Immature natural killer cell (primary cell): ENCODE data around the gene AHNAK. TPM values are rescaled to one million over a fixed set of nuclear protein-coding genes. Genes with fewer than 3 reads are reported as not detected.

ENCODE experiments used
- DNase-seq, 3 donors: peaks; one replicate each; pipeline ENCODE4 v3.0.0; 2022; ENCODE audit warnings: mixed read lengths in 1 of 3
- H3K27ac Mint-ChIP-seq, 6 donors: one replicate each; pipeline ENCODE4 v1.8.0; 2020; ENCODE audit warnings: mixed read lengths in 6 of 6, mild to moderate bottlenecking in 5 of 6, inconsistent platforms in 4 of 6, moderate library complexity in 3 of 6
- H3K27me3 Mint-ChIP-seq, 3 donors: one replicate each; pipeline ENCODE4 v1.8.0; 2020 to 2021; ENCODE audit warnings: low read depth in 3 of 3, mild to moderate bottlenecking in 3 of 3, mixed read lengths in 3 of 3, moderate library complexity in 3 of 3, inconsistent platforms in 1 of 3
- H3K36me3 Mint-ChIP-seq, 3 donors: one replicate each; pipeline ENCODE4 v1.8.0; 2020; ENCODE audit warnings: mixed read lengths in 3 of 3, inconsistent platforms in 2 of 3, mild to moderate bottlenecking in 2 of 3
- H3K4me1 Mint-ChIP-seq, 2 donors: one replicate each; pipeline ENCODE4 v1.8.0; 2020; ENCODE audit warnings: inconsistent platforms in 2 of 2, mild to moderate bottlenecking in 2 of 2, mixed read lengths in 2 of 2, moderate library complexity in 1 of 2
- H3K4me3 Mint-ChIP-seq, 5 donors: one replicate each; pipeline ENCODE4 v1.8.0; 2020; ENCODE audit warnings: mild to moderate bottlenecking in 5 of 5, mixed read lengths in 5 of 5, inconsistent platforms in 3 of 5, moderate library complexity in 3 of 5
- H3K9me3 Mint-ChIP-seq, 6 donors: one replicate each; pipeline ENCODE4 v1.8.0; 2020; ENCODE audit warnings: mild to moderate bottlenecking in 6 of 6, mixed read lengths in 6 of 6, inconsistent platforms in 4 of 6, moderate library complexity in 3 of 6
- polyA plus RNA-seq, 3 donors: library from polyadenylated mRNA; unstranded; fragments of 300-500 nt; fragmentation: Illumina TruSeq; gene quantifications; one replicate each; pipeline ENCODE4 v1.2.3, GENCODE V29; 2021

AHNAK gene
- polyA plus RNA-seq, 3 donors from 2014 or later = 45.0 to 217 (median 57.2) TPM

DNA sequence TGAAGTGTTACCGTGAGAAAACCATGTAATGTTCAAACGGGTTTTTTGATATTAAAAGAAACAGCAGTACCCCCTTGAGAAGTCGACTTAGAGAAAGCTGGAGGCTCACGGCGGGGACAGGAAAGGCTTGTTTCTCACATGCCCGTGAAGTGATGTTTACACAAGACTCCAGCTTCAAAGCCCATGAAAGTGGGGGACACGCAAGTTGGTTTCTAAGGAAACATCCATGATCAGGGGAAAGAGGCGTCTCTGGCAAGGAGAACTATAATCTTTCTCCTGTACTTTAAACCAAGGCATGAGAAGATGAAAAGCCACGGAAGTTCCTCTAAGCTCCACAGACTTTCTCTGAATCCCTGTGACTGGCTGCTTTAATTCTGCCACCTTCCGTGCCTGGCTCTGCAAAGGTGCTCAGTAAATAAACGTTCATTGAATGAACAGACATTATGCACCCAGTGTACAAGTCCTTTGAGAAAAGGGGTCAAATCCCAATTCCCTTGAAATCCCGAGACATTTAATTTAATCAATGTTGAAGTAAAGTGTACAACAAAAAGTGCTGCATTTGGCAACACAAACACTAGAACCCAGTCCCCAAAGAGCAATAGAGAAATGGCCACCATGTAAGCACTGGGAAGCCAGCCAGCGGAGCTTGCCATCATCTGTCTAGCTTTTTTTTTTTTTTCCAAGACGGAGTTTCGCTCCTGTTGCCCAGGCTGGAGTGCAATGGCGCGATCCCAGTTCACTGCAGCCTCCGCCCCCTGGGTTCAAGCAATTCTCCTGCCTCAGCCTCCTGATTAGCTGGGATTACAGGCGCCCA lies 58.7 kb downstream of the AHNAK start:
- H3K4me1 Mint-ChIP-seq = no peaks in the 10 kb centered on the region
- DNase-seq = no peak
- H3K27ac Mint-ChIP-seq = no peak overlapping the region
- peaks cover 6 to 13% (median 8%) of the 10 kb centered on the region in 3 donors for H3K36me3 Mint-ChIP-seq
- peaks cover 0 to 4% (median 4%) of the 10 kb centered on the region in 3 donors for H3K27me3 Mint-ChIP-seq
- no peaks in the 10 kb centered on the region for H3K9me3 Mint-ChIP-seq
- H3K4me3 Mint-ChIP-seq = no peak overlapping the region

DNA sequence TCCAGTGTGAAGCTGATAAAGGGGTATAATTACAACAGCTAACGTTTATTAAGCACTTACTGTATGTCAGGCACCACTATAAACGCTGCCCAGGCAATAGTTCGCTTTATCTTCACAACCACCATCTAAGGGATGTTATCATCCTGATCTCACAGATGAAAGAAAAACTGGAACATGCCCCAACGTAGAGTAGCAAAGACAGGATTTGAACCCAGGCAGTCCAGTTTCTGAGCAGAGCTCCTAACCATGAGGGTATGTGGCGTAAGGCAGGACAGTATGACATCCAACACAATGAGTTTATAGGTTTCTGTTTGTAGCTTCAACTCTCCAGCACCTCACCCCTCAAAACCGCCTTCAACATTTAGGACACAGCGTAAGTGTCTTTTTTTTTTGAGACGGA lies 59.5 kb downstream of the AHNAK start:
- H3K36me3 Mint-ChIP-seq = peaks cover 6 to 13% (median 8%) of the 10 kb centered on the region in 3 donors
- no peak overlapping the region for H3K4me3 Mint-ChIP-seq
- no peaks in the 10 kb centered on the region for H3K4me1 Mint-ChIP-seq
- H3K27me3 Mint-ChIP-seq = peaks cover 0 to 4% (median 4%) of the 10 kb centered on the region in 3 donors
- H3K27ac Mint-ChIP-seq = no peak overlapping the region
- DNase-seq = no peak
- H3K9me3 Mint-ChIP-seq = no peaks in the 10 kb centered on the region

DNA sequence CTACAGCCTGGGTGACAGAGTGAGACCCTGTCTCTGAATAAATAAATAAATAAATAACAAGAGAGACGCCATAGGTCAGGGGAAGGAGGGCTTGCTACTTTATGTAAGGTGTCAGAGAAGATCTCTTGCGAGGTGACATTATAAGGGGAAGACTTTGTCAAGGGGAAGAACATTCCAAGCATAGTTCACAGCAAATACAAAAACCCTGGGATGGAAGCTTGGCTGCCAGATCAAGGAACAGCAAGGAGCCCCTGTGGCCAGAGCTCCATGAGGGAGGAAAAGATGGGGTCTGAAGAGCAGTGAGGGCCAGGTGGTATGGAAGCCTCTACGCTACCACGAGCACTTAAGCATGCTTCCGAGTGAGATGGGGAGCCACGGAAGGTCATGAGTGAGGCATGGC lies 62.3 kb downstream of the AHNAK start:
- H3K4me3 Mint-ChIP-seq = no peak overlapping the region
- H3K27me3 Mint-ChIP-seq = peaks cover 0 to 8% (median 0%) of the 10 kb centered on the region in 3 donors
- no peaks in the 10 kb centered on the region for H3K4me1 Mint-ChIP-seq
- peaks cover 2 to 11% (median 2%) of the 10 kb centered on the region in 3 donors for H3K36me3 Mint-ChIP-seq
- no peak overlapping the region for H3K27ac Mint-ChIP-seq
- no peak for DNase-seq
- H3K9me3 Mint-ChIP-seq = no peaks in the 10 kb centered on the region

DNA sequence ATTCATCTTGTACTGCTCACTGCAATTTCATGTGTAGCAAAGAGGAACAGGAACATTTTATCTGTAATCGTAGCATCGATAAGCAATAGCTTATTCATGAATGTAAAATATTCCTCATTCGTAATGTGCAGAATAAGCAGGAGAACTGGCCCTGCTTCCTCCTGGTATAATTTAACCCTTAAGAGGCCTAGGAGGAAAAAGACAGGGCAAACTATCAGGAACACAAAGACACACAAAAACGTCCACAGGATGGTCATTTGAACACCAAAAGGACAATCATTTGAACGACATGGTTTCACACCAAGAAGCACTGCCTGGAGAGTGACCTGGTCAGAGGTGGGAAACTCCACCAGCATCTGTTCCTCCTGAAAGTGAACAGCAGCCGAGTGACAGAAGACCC lies 63.9 kb downstream of the AHNAK start:
- Mint-ChIP-seq H3K27ac (no peak overlapping the region), H3K36me3 (peaks cover 0 to 7% (median 0%) of the 10 kb centered on the region in 3 donors), H3K4me3 (no peak overlapping the region), H3K4me1 (no peaks in the 10 kb centered on the region), H3K27me3 (peaks cover 0 to 6% (median 0%) of the 10 kb centered on the region in 3 donors), H3K9me3 (no peaks in the 10 kb centered on the region)
- no peak for DNase-seq

DNA sequence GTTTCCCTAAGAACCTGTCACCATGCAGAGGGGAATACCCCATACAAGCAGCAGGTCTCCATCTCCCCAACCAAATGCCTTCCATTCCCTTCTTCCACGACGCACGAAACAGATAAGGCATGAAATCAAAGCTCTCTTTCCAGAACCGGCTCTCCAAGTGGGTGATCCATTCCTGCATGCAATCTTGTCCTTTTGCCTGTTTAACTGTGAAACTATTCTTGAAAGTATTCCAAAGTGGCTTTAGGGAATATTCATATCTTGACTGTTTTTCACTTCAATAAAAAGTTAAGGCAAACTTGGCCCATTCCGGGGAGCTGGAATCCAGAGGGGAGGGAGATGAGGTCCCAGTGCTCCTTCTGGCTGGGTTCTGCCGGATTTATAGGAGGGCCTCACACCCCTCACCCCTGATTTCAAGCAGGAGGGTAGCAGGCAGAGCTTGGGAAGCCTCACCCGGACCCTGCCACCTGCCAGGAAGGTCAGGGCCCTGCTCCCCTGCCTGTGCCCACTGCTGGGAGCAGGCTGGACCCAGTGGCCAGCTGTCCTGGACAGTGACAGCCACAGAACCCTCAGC lies 66.9 kb downstream of the AHNAK start:
- H3K9me3 Mint-ChIP-seq = no peaks in the 10 kb centered on the region
- no peaks in the 10 kb centered on the region for H3K4me1 Mint-ChIP-seq
- peaks cover 0 to 6% (median 3%) of the 10 kb centered on the region in 3 donors for H3K27me3 Mint-ChIP-seq
- H3K27ac Mint-ChIP-seq = no peak overlapping the region
- DNase-seq = no peak
- peaks cover 0 to 7% (median 0%) of the 10 kb centered on the region in 3 donors for H3K36me3 Mint-ChIP-seq
- H3K4me3 Mint-ChIP-seq = no peak overlapping the region

DNA sequence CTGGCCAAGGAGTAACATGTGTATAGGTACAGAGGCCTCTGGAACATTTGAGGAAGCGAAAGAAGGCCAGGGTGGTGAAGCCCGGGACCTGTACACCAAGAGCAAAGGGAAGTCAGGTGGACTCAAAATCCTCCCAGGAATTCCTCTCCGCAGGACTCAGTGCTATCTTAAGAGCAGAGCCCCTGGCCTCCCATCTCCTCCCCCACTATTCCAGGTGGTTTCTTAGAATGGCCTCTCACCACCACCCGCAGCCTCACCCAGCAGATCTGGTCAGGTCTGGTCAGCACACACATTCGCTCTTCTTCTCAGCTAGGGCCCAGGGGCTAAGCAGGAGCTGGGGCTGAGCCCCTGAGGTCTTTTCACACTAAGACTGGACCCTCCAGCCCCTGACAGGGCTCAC lies 68.7 kb downstream of the AHNAK start:
- Mint-ChIP-seq H3K9me3 (no peaks in the 10 kb centered on the region), H3K27me3 (peaks cover 0 to 4% (median 3%) of the 10 kb centered on the region in 3 donors), H3K27ac (no peak overlapping the region), H3K36me3 (peaks cover 0 to 3% (median 0%) of the 10 kb centered on the region in 3 donors), H3K4me3 (no peak overlapping the region), H3K4me1 (no peaks in the 10 kb centered on the region)
- no peak for DNase-seq

DNA sequence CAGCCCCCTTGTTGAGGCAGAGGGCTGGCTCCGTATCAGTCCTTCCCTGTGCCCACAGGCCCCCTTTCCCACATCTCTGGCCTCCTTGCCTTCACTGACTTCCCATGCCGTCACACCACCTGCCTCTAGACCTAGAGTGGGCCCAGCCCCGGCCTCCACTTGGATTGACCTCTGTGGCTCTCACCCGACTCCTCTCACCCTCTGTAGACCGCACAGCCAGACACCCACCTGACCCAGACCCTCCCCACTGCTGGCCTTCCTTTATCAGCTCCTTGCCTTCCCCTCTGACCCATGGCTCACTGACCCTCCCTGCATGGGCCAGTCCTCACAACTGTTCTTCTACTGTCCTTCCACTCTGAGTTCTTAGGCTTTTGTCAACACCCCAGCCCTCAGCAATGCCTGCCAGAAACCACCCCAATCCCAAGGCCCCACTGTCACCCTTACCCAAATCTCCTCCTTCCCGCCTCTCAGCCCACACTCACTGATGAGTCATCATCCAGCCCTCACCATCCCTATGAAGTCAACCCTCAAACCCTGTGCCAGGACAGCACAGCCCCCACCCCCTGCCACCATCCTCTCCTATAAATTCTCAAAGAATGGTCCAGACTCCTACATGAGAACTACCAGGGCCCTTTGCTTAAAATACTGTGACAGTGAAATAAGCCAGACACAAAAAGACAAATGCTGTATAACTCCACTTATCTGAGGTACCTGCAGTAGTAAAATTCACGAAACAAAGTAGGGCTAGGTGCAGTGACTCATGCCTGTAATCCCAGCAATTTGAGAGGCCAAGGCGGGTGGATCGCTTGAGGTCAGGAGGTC lies 74.3 kb downstream of the AHNAK start:
- Mint-ChIP-seq H3K4me1 (no peaks in the 10 kb centered on the region), H3K27ac (peak overlapping the region in 2 of 6 donors; percentile 34 to 45), H3K4me3 (no peak overlapping the region), H3K27me3 (peaks cover 0 to 2% (median 0%) of the 10 kb centered on the region in 3 donors), H3K9me3 (no peaks in the 10 kb centered on the region), H3K36me3 (no peaks in the 10 kb centered on the region)
- DNase-seq = no peak

DNA sequence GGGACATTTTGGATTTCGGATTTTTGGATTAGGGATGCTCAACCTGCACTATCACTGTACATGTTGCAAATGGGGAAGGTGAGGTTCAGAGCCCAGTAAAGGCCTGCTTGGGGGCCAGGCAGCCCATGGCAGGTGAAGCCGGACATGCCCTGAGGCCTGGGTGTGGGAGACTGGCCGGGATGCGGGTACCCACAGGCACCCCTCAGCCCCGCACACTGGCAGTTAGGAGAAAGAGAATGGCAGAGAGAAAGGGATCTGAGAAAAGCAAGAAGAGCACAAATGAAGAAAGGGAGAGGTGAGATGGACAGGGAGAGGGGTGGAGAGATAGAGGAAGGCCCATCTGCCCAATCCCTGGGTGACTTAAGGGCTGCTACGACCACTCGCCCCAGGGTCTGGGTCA lies 75.0 kb downstream of the AHNAK start:
- Mint-ChIP-seq H3K27ac (no peak overlapping the region), H3K4me1 (no peaks in the 10 kb centered on the region), H3K4me3 (no peak overlapping the region), H3K36me3 (no peaks in the 10 kb centered on the region), H3K27me3 (no peaks in the 10 kb centered on the region), H3K9me3 (no peaks in the 10 kb centered on the region)
- no peak for DNase-seq

DNA sequence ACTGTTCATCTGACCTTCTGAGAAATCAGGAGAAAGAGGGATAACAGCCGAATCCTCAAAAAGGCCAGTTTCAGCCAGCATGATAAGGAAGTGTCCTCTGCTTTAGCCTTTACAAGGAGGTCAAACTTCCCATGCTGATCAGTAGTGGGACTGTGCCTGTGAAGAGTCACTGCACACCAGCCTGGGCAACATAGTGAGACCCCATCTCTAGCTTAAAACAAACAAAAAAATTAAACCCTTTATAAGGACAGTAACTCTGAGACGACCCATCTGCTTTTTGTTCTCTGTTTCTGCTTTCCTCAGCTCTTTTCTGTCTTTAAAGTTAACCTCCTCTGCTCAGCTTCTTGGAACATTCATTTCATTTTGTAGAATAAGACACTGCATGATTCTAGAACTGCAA lies 78.0 kb downstream of the AHNAK start:
- Mint-ChIP-seq H3K27me3 (no peaks in the 10 kb centered on the region), H3K4me1 (peaks cover under 1 to 1% of the 10 kb centered on the region in 2 donors), H3K27ac (peak overlapping the region in 1 of 6 donors; percentile 34), H3K4me3 (no peak overlapping the region), H3K36me3 (no peaks in the 10 kb centered on the region), H3K9me3 (no peaks in the 10 kb centered on the region)
- DNase-seq = no peak

DNA sequence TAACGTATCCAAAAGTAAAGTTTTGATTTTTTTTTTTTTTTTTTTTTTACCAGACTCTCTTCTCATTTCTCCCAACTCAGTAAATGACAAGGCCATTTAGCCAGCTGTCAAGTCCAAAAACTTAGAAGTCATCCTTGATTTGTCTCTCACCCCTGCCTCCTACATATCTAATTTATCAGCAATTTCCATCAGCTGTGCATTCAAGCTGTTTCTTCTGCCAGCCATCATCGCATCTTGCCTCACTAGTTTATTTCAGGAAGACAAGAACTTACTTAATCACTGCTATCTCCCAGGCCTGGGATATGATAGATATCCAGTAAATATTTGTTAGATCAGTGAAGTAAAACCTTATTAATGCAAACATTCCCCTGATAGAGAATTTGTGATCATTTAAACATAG lies 80.2 kb downstream of the AHNAK start:
- Mint-ChIP-seq H3K27me3 (peaks cover 0 to 4% (median 0%) of the 10 kb centered on the region in 3 donors), H3K9me3 (no peaks in the 10 kb centered on the region), H3K36me3 (no peaks in the 10 kb centered on the region), H3K4me1 (peaks cover 12 to 16% of the 10 kb centered on the region in 2 donors), H3K27ac (peak overlapping the region in 2 of 6 donors; percentile 37 to 39), H3K4me3 (no peak overlapping the region)
- no peak for DNase-seq

DNA sequence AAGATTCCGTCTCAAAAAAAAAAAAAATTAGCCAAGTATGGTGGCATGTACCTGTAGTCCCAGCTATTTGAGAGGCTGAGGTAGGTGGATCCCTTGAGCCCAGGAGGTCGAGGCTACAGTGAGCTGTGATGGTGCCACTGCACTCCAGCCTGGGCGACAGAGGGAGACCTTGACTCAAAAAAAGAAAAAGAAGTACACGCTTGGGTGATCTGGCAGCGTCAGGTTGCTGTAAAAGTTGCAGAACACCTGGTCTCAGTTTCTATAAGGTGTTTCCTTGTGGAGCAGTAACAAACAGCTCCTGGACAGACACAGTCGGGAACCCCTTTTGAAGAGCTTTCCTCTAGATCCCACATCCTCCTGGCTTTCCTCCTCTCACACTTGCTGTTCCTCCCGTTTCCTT lies 82.0 kb downstream of the AHNAK start:
- Mint-ChIP-seq H3K4me3 (peak overlapping the region in 1 of 5 donors; percentile 20), H3K27ac (peak overlapping the region in 1 of 6 donors; percentile 41), H3K36me3 (no peaks in the 10 kb centered on the region), H3K4me1 (peaks cover 12 to 16% of the 10 kb centered on the region in 2 donors), H3K27me3 (peaks cover 0 to 6% (median 0%) of the 10 kb centered on the region in 3 donors), H3K9me3 (no peaks in the 10 kb centered on the region)
- DNase-seq = no peak

DNA sequence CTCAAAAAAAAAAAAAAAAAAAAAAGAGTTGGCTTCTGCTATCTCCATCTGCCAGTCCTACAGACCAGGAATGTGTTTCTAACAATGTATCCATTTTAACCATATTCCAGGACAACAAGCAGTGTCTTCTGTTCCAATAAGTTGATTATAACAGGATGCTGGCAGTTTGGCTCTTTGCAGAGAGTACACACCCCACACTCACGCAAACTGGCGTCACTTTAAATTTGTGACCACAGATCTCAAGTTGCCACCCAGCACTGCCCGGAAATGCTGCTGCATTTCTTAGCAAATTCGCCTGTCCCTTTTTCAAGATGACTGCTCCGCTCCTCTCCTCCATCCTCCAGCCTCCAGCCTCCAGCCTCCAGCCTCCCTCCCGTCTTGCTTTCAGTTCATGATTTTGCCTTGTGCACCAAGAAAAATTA lies 83.5 kb downstream of the AHNAK start:
- DNase-seq = peak; percentile 21 to 30 (median 29)
- H3K4me3 Mint-ChIP-seq = peak overlapping the region; percentile 72 to 90 (median 80)
- H3K27me3 Mint-ChIP-seq = peaks cover 0 to 6% (median 0%) of the 10 kb centered on the region in 3 donors
- no peaks in the 10 kb centered on the region for H3K36me3 Mint-ChIP-seq
- H3K9me3 Mint-ChIP-seq = no peaks in the 10 kb centered on the region
- peak overlapping the region; percentile 13 to 88 (median 66) for H3K27ac Mint-ChIP-seq
- H3K4me1 Mint-ChIP-seq = peaks cover 12 to 16% of the 10 kb centered on the region in 2 donors

DNA sequence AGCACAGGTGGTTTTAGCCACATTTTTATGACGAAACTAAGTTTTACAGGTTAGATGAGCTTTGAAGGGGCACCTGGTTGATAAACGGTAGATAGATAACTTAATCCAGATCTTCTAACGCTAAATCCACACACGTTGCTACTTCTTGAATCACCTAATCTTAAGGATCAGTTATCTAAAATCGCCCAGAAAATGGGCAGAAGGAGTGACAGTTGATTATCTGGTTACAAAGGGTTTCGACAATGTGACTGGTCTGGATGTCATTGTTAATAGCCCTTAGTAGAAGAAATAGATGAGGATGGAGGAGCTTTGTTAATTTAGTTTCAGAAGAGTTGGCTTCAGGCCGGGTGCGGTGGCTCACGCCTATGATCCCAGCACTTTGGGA lies 84.1 kb downstream of the AHNAK start:
- DNase-seq = no peak
- H3K4me1 Mint-ChIP-seq = peaks cover 12 to 16% of the 10 kb centered on the region in 2 donors
- H3K27ac Mint-ChIP-seq = peak overlapping the region in 3 of 6 donors; percentile 43 to 85 (median 54)
- no peaks in the 10 kb centered on the region for H3K36me3 Mint-ChIP-seq
- H3K4me3 Mint-ChIP-seq = peak overlapping the region in 3 of 5 donors; percentile 22 to 38 (median 27)
- no peaks in the 10 kb centered on the region for H3K9me3 Mint-ChIP-seq
- H3K27me3 Mint-ChIP-seq = peaks cover 0 to 6% (median 0%) of the 10 kb centered on the region in 3 donors
